Urothelium cell line (cell line): Measurements from ENCODE around the gene STK38.
"Not testable (repeated sequence)": the region's sequence is repeated elsewhere in the genome, so short reads cannot be mapped to it uniquely, and the experiment has no call there.

ENCODE experiments used
- DNase-seq: peaks from one replicate; pipeline ENCODE4 v3.0.0; 2011; ENCODE audit warnings: low spot score, mixed read lengths
- FAIRE-seq: peaks from 2 replicates; lab custom pipeline; 2011; peaks lifted over from hg19 to GRCh38; lab: Jason Lieb, UNC

Gene STK38

DNA sequence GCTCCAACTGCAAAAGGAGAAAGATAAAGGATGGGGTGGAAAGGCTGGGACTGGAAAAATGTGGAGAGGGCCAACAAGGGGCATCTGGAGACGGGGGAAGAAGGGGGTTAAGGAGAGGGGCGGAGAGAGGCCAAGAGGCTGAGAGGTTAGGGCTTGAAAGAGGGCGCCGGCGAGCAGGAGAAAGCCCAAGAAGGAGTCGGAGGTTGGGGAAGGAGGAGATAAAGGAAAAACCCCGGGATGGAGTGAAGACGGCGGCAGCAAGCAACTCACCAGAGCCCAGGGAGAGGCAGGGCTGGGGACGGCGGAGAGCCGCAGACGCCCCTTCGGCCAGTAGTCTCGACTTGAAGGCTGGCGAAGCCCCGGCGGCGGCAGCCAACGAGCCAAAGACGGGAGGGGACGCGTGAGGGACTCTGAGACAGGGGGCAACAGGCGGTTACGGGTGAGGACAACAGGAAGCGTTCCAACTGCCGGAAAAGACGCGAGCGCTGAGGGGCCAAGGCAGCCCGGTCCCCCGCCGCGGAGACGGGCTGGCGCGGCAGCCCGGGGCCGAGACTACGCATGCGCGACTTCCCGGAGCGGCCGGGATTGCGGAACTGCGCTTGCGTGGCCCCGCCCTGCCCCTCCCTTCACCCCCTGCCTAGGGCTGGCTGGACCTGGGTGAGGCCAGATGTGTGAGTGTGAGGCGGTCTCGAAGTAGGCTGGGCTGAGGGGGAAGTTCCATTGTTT lies at the start of gene STK38:
Gene STK38 (minus strand): TSS at position 560 of the 726 bp plus-strand sequence. CDS start 7,277 bp downstream, outside the sequence.
- FAIRE-seq (peak; percentile 48), DNase-seq (peak; percentile 99)

DNA sequence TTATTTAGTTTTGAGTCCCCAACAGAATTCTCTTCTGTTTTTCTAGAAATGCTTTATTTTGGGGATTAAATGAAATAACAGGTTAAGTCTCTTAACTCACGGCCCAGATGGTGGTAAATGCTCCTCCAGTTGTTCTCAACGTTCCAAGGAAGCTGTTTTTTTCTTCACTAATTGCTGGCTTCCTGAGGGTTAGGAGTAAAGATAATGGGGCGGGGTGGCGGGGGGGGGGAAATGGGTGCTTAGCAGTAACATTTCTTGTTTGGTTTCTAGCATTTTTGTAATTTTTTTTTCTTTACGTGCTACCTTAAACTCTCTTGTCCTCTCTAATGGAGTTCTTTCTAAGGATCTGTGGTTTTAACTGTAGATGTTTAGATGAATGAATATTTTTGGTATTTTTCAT lies 49.1 kb upstream of the STK38 start:
- no peak for FAIRE-seq

GRCh38 chr6:36594816-36595643 lies 47.8 kb upstream of the STK38 start:
- no peak for FAIRE-seq
- DNase-seq, result peak; percentile 40

More for the DNA sequence above, 49.1 kb upstream of the STK38 start:
- no peak for DNase-seq

DNA sequence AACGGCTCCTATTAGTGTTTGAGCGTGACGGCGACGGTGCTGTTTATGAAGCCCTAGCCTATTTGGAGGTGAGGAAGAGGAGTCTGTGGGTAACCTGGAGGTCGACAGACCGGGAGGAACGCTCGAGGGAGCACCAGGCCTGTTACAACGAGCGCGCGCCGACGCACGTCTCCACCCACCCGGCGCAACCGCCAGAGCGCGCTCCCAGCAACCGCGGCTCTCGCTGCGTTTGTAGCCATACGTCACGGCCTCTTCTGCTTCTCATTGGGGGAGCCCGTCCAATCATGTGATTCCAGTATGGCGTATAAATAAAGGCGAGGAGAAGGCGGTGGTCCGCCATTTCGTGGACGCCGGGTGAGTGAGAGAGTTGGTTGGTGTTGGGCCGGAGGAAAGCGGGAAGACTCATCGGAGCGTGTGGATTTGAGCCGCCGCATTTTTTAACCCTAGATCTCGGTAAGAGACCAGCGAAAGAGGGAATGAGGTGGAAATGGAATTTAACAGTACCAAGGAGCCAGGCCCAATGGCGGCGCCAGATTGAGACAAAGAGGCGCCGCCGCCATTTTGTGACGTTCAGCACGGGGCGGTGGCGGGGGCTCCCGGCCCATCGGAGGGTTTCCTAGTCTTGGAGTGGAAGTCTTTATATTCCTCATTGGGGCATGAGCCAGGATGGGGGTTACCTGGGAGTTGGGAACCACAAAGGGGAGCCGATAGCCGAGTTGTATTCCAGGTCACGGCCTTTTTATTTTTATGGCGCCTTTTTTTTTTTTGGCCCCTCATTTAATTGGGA lies 46.9 kb upstream of the STK38 start, which contains the start of gene SRSF3:
Gene SRSF3 (plus strand): TSS at position 334 of the 787 bp plus-strand sequence. CDS start 2,401 bp downstream, outside the sequence.
- peak; percentile 53 for FAIRE-seq
- DNase-seq, result peak; percentile 98

DNA sequence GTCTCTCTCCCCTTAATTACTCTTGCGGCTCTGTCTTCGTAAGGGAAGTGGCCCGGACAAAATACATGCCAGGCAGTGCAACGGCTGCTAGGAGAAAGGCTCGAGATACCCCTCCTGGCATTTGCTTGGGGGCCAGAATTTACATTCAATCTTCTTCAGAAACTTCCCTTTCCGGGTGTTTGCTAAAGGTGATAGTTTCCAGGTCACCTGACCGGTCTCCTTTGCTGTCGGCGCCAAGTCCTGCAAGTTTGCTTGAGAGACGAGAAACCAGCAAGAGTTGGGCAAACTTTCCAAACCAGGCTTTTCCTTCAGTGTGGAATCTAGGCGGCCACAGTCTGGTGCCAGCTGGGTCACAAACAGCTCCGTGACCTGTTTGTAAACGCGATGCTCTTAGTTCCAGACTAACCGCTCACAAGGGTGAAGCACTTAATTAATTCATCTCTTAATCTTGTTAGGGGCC lies 46.3 kb upstream of the STK38 start:
- DNase-seq, result peak; percentile 36
- no peak for FAIRE-seq

DNA sequence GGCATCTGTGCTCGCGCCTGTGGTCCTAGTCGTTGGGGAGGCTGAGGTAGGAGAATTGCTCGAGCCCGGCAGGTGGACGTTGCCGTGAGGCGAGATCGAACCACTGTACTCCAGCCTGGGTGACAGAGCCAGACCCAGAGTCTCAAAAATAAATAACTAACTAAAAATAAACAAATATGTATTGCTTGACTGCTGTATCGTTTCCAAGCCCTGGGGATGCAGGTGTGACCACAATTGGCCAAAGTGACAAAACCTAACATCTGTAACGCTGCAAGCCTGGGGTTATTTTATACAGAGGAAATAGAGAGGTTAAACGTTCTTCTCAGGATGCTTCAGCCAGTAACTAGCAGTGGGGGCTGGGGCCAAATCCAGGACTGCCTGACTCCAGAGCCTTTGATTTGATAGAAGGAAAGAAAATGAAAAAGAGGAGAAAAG lies 45.0 kb upstream of the STK38 start:
- DNase-seq, result no peak
- FAIRE-seq, result no peak

GRCh38 chr6:36590237-36590636 lies 43.0 kb upstream of the STK38 start:
- DNase-seq, result peak; percentile 64
- FAIRE-seq, result no peak

DNA sequence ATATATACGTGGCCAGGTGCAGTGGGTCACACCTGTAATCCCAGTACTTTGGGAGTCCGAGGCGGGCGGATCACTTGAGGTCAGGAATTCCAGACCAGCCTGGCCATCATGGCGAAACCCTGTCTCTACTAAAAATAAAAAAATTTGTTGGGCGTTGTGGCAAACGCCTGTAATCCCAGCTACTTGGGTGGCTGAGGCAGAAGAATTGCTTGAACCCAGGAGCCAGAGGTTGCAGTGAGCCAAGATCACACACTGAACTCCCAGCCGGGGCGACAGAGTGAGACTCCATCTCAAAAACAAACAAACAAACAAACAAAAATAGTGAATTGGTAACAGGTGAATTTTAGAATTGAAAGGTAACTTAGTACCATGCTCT lies 41.7 kb upstream of the STK38 start:
- FAIRE-seq, DNase-seq: not testable (repeated sequence)

DNA sequence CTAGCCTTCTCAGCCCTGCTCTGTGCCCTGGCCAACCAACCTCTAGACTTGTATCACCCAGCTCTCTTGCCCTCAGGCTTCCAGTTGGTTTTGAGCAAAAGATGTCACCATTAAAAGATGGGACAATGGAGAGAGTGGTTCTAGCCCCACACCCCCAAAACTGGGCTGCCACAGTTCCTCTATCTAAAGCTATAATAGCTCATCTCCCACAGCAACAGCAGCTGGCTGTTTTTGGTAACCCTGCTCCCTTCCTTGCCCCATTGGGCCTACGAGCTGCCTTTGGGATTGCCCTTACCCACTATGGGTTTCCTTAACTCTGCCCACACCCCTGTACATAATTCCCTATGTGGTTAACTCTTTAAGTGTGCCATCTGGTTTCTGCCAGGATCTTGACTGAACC lies 39.3 kb upstream of the STK38 start:
- no peak for DNase-seq
- no peak for FAIRE-seq

GRCh38 chr6:36581716-36582115 lies 34.4 kb upstream of the STK38 start:
- DNase-seq (no peak), FAIRE-seq (no peak)

DNA sequence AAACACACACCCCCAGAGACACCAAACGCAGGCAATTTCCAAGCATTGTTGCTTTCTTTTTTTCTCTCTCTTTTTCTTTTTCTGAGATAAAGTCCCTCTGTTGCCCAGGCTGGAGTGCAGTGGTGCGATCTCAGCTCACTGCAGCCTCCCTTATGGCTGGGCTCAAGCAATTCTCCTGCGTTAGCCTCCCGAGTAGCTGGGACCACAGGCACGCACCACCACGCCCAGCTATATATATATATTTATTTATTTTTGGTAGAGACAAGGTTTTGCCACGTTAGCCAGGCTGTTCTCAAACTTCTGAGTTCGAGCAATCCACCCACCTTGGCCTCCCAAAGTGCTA lies 32.9 kb upstream of the STK38 start:
- DNase-seq, result no peak
- no peak for FAIRE-seq

DNA sequence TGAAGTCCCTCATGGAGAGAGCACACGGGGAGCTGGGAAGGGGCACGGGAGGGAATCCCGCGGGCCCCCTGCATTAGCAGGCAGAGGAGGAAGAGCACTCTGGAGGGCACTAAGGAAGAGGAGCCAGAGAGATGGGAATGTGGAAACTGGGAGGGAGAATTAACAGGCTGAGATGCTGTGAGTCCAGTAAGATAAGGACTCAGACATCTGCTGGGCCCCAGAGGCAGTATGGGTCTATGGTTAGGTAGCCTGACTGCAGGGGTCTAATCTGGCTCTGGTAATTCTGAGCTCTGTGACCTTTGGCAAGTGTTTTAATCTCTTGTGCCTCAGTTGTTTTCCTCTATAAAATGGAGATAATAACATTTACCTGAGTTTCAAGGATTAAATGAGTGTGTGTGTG lies 31.2 kb upstream of the STK38 start:
- FAIRE-seq (no peak), DNase-seq (no peak)

DNA sequence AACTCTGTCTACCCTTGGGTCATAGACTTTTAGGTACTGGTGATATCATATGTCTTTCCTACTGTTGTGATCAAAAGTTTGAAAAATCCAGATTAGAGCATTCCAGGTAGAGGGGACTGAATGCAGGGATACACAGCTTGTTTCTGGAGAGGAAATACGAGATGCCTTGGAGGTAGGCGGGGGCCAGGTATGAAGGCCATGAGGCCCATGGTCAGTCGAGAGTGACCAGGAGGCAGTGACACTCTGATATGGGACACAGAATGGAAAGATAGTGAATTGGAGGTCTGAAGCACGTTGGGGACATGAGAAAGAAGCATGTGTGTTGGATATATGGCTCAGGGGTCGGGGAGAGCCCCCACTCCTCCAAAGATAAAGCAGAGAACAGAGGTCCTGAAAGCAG lies 30.8 kb upstream of the STK38 start:
- DNase-seq (no peak), FAIRE-seq (no peak)

GRCh38 chr6:36577301-36577700 lies 30.0 kb upstream of the STK38 start:
- DNase-seq (peak; percentile 85), FAIRE-seq (no peak)

DNA sequence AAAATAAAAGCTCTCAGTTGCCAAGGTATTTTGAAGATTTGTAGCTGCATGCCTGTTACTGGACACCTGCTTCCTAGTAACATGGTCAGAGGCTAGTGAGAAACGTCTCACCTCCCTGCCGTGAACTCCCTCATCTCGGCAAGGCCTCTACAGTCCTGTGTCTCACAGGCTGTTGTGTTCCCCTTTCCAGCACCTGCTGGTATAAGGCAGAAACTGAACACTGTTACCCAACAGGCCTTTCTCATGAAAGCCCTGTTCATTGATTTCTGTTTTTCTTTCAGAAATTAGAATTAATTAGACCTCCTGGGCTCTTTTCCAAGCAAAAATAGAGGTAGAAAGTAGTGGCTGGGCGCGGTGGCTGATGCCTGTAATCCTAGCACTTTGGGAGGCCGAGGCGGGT lies 29.3 kb upstream of the STK38 start:
- no peak for DNase-seq
- no peak for FAIRE-seq

GRCh38 chr6:36574679-36575078 lies 27.4 kb upstream of the STK38 start:
- FAIRE-seq, result no peak
- DNase-seq, result no peak

GRCh38 chr6:36572353-36573311 lies 25.4 kb upstream of the STK38 start:
- DNase-seq (peak; percentile 49), FAIRE-seq (peak; percentile 44)

DNA sequence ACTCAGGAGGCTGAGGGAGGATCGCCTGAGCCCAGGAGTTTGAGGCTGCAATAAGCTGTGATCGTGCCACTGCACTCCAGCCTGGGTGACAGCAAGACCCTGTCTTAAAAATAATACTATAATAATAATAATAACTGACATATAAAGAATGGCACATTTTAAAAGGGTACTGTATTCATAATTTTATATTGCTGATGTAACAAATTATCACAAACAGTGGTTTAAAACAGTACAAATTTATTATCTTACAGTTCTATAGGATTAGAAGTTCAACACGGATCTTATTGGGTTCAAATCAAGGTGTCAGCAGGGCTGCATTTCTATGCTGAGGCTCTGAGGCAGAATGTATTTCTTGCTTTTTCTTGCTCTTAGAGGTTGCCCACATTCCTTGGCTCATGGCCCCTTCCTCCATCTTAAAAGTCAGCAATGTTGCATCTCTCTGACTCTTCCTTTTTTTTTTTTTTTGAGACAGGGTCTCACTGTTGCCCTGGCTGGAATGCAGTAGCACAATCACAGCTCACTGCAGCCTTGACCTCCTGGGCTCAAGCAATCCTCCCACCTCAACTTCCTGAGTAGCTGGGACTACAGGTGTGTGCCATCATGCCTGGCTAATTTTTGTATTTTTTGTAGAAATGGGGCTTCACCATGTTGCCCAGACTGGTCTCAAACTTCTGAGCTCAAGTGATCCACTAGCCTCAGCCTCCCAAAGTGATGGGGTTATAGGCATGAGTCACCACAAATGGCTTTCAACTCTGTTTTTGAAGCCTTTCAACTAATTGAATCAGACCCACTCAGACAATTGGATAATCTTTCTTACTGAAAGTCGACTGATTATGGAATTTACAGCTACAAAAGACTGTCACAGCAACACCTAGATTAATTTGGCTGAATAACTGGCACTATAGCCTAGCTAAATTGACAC lies 24.1 kb upstream of the STK38 start:
- FAIRE-seq, result no peak

DNA sequence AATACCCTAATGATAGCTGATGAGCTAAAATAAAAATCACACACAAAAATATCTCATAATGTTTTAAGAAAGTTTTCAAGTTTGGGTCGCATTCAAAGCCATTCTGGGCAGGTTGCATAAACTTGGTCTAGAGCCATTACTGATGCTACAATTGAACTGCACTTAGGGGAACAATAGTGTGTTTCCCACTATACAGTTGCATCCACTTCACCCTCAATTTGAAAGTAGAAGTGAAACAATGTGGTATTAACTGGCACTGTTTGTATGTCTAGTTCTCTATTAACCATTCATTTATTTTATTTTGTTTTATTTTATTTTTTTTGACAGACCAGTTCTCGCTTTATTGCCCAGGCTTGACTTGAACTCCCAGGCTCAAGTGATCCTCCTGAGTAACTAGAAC lies 23.0 kb upstream of the STK38 start:
- DNase-seq, result no peak
- no peak for FAIRE-seq

More for the DNA sequence above, 24.1 kb upstream of the STK38 start:
- DNase-seq, result no peak
